ENCODE measurements around the gene LUC7L3. TPM values are rescaled to one million over a fixed set of nuclear protein-coding genes. Genes with fewer than 3 reads are reported as not detected.

Gene LUC7L3
- total RNA-seq, 1 experiment from 2014 or later: 154 TPM

GRCh38 chr17:50697062-50697461 is 22.3 kb upstream of the LUC7L3 start:
- Histone ChIP-seq H3K27ac (ENCODE audit: insufficient read length, low read depth, low read length) (no peak overlapping the region), H3K9ac (ENCODE audit: extremely low read depth, insufficient read length, low read length) (no peak overlapping the region), H3K4me2 (ENCODE audit: insufficient read depth, insufficient read length, low read length) (no peak overlapping the region), H3K79me2 (ENCODE audit: insufficient read depth, low read length) (no peaks in the 10 kb centered on the region), H3T11ph (ENCODE audit: low read length) (no peak overlapping the region), H4K5ac (ENCODE audit: insufficient read length, low read depth, low read length) (no peak overlapping the region), H3K79me1 (ENCODE audit: insufficient read depth, low read depth, low read length, poor library complexity, severe bottlenecking) (no peaks in the 10 kb centered on the region), H3K14ac (ENCODE audit: insufficient read depth, low read length) (no peak overlapping the region), H3K18ac (ENCODE audit: insufficient read length, low read depth, low read length) (no peak overlapping the region), H3K27me3 (ENCODE audit: insufficient read depth, low read length) (no peaks in the 10 kb centered on the region), H4K8ac (replicated peaks; ENCODE audit: insufficient read length, low read depth, low read length) (no peak overlapping the region), H3K23me2 (ENCODE audit: insufficient read length, low read depth, low read length, poor library complexity, severe bottlenecking) (no peaks in the 10 kb centered on the region), H2AK5ac (ENCODE audit: insufficient read length, low read length) (no peak overlapping the region), H2BK12ac (ENCODE audit: insufficient read length, low read depth, low read length) (no peak overlapping the region), H2BK20ac (ENCODE audit: low read depth, low read length, poor library complexity, severe bottlenecking) (no peak overlapping the region), H2BK5ac (ENCODE audit: insufficient read length, low read length) (no peak overlapping the region), H3K4me1 (ENCODE audit: insufficient read depth, low read length) (no peaks in the 10 kb centered on the region), H2BK15ac (ENCODE audit: low read depth, low read length) (no peak overlapping the region), H2BK120ac (ENCODE audit: low read depth, low read length, poor library complexity, severe bottlenecking) (no peak overlapping the region), H3K9me3 (ENCODE audit: control insufficient read depth, low read depth, low read length) (no peaks in the 10 kb centered on the region), H3K4ac (ENCODE audit: low read depth, low read length) (no peak overlapping the region), H4K20me1 (ENCODE audit: control insufficient read depth, insufficient read depth, insufficient read length) (no peaks in the 10 kb centered on the region), H2AFZ (ENCODE audit: low read length) (no peak overlapping the region), H4K91ac (ENCODE audit: insufficient read length, low read depth, low read length) (no peak overlapping the region), H3K23ac (ENCODE audit: insufficient read length, low read depth, low read length) (no peak overlapping the region), H3K56ac (ENCODE audit: insufficient read length, low read depth, low read length) (no peak overlapping the region)
- Mint-ChIP-seq H3K36me3 (ENCODE audit: insufficient read depth in 1 of 3, low read depth in 3 of 3) (peaks cover 27 to 81% (median 74%) of the 10 kb centered on the region in 3 experiments; a peak in 6 of 7 replicates), H3K27ac (no peak overlapping the region), H3K27me3 (ENCODE audit: low read depth) (no peaks in the 10 kb centered on the region), H3K4me3 (no peak overlapping the region), H3K4me1 (no peaks in the 10 kb centered on the region), H3K9me3 (no peaks in the 10 kb centered on the region)
- TF ChIP-seq CTCF (conservative IDR thresholded peaks at IDR 0.05): no peak
- DNase-seq: no peak
- no CpG with 5 or more reads among the region's 3 CpGs for WGBS (ENCODE audit: extremely low coverage, insufficient read length, low lambda C conversion rate)
